PC-3 (cell line): ENCODE results near the gene MACROD2. TPM values are rescaled to one million over a fixed set of nuclear protein-coding genes. Genes with fewer than 3 reads are reported as not detected.
"Not testable (repeated sequence)": the region's sequence is repeated elsewhere in the genome, so short reads cannot be mapped to it uniquely, and the experiment has no call there.

Source experiments
- ATAC-seq: fragments of 200-7000 bp; cut with Tn5 transposase; 2 replicates; pipeline ENCODE4 v1.9.1; 2020; ENCODE audit warnings: mild to moderate bottlenecking, moderate library complexity
- BruUV-seq: library from RNA; stranded (reverse); fragments of 400-500 nt; replicated peaks from 2 replicates; lab custom pipeline; 2021; lab: Mats Ljungman, UMichigan
- CTCF ChIA-PET: fragments of 300-600 bp; sonication (Branson Sonifier 250); formaldehyde crosslinking; loops from one replicate; lab custom pipeline; 2022; ENCODE audit warnings: antibody characterized with exemption; lab: Charles Lee
- POLR2A ChIA-PET: fragments of 300-600 bp; sonication (Branson Sonifier 250); formaldehyde crosslinking; loops from one replicate; lab custom pipeline; 2022; ENCODE audit warnings: antibody characterized with exemption; ENCODE audit not compliant: unreplicated experiment; lab: Charles Lee
- DNase-seq: peaks from one replicate; pipeline ENCODE4 v3.0.0-alpha.2; 2015
- H2AFZ ChIP-seq: fragments of 300-600 bp; sonication (generic); 2 replicates; pipeline ENCODE4 v1.6.0; 2016; ENCODE audit warnings: antibody characterized with exemption, low read length
- H3F3A ChIP-seq: fragments of 300-600 bp; sonication (generic); one replicate; pipeline ENCODE4 v1.6.0; 2017; ENCODE audit warnings: antibody characterized with exemption, low read length, control low read depth, mild to moderate bottlenecking; ENCODE audit not compliant: unreplicated experiment
- H3K27ac ChIP-seq: fragments of 300-600 bp; sonication (generic); 2 replicates; pipeline ENCODE4 v1.5.1; 2016; ENCODE audit warnings: mild to moderate bottlenecking, low read length
- H3K27me3 ChIP-seq: fragments of 300-600 bp; sonication (generic); 2 replicates; pipeline ENCODE4 v1.6.1; 2016; ENCODE audit warnings: low read length, mixed read lengths
- H3K36me3 ChIP-seq: fragments of 300-600 bp; sonication (generic); 2 replicates; pipeline ENCODE4 v1.6.1; 2016; ENCODE audit warnings: low read depth, mixed run types, low read length, mixed read lengths
- H3K4me1 ChIP-seq: fragments of 300-600 bp; sonication (generic); 2 replicates; pipeline ENCODE4 v1.5.1; 2016; ENCODE audit warnings: low read length; ENCODE audit not compliant: insufficient read depth
- H3K4me2 ChIP-seq: fragments of 300-600 bp; sonication (generic); 2 replicates; pipeline ENCODE4 v1.6.0; 2016; ENCODE audit warnings: low read length
- H3K4me3 ChIP-seq: fragments of 300-600 bp; sonication (generic); 2 replicates; pipeline ENCODE4 v1.5.1; 2016; ENCODE audit warnings: mild to moderate bottlenecking, low read length, mixed read lengths
- H3K79me2 ChIP-seq: fragments of 300-600 bp; sonication (generic); 2 replicates; pipeline ENCODE4 v1.6.1; 2017; ENCODE audit warnings: low read length, mixed read lengths
- H3K9ac ChIP-seq: fragments of 300-600 bp; sonication (generic); 2 replicates; pipeline ENCODE4 v1.6.0; 2016; ENCODE audit warnings: mild to moderate bottlenecking, low read length
- H3K9me2 ChIP-seq: fragments of 300-600 bp; sonication (generic); replicated peaks from 2 replicates; pipeline ENCODE4 v1.6.1; 2016; ENCODE audit warnings: mixed run types, low read length, mixed read lengths
- H3K9me3 ChIP-seq: fragments of 300-600 bp; sonication (generic); 2 replicates; pipeline ENCODE4 v1.6.1; 2016; ENCODE audit warnings: low read length, mixed read lengths
- H4K20me1 ChIP-seq: fragments of 300-600 bp; sonication (generic); 2 replicates; pipeline ENCODE4 v1.6.1; 2016; ENCODE audit warnings: low read length, mixed read lengths
- EZH2 ChIP-seq: fragments of 300-600 bp; sonication (generic); IDR thresholded peaks from one replicate; pipeline ENCODE4 v1.6.1; 2017; ENCODE audit warnings: antibody characterized with exemption, mild to moderate bottlenecking, low read length; ENCODE audit not compliant: unreplicated experiment
- EZH2phosphoT487 ChIP-seq: fragments of 300-600 bp; sonication (generic); IDR thresholded peaks from 2 replicates; pipeline ENCODE4 v1.6.1; 2018; ENCODE audit warnings: mild to moderate bottlenecking, antibody characterized with exemption, low read length, borderline replicate concordance
- intact Hi-C: fragments of 100-400 bp; cut with micrococcal nuclease; formaldehyde crosslinking; loops from 2 replicates; pipeline ENCODE4 v1.9.0; 2023
- total RNA-seq: library from RNA; depleted of rRNA; stranded (reverse); fragments of >200 nt; gene quantifications from 2 replicates; pipeline ENCODE4 v1.2.3, GENCODE V29; 2014
- TF ChIP-seq, protein P1 (sequence below): fragments of 300-600 bp; sonication (generic); conservative IDR thresholded peaks from 2 replicates; pipeline ENCODE4 v1.5.1; 2017; ENCODE audit warnings: antibody characterized with exemption, low read depth, mild to moderate bottlenecking, low read length

The MACROD2 gene
- total RNA-seq, 1 experiment from 2014 or later: 3.1 TPM

DNA sequence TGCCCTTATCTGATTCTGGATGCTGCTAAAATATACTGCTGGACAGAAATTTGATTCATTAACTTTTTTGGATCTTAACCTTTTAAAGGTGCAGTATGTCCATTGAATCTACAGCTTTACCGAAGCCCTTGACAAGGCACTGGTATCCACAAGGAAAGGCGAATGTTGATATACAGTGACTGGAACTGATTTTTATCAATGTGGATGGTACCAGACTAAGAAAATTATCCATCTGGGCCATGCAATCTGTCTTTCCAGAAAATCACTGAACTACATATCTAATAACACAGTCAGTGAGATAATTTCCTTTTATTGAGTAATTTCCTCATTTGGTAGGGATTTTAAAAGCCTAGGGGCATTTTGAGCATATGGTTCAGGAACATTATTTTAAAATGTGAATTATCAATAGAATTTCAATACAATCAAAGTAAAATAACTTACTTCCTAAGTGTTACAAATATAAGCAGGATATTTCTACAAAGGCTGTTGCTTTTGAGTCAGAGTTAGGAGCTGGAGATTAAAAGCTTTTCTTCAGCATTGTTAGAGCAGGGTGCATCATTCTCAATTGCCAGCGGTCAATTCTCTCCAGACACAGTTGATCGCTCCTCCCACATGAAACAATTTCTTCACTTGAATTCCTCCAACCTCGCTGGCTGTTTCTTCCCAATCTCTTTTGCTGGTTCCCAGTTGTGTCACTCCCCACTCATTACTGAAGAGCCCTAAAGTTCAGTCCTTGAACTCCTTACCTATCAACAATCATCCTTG lies 927.4 kb downstream of the MACROD2 start:
- intact Hi-C loops: loop anchor here (5.0 kb wide), 2 partner anchors 45 to 585 kb away; partner anchors contain the start of gene FLRT3
- ChIA-PET CTCF (no interaction called here), POLR2A (no interaction called here)
- Histone ChIP-seq H3K79me2 (no peaks in the 10 kb centered on the region), H3K4me2 (no peak overlapping the region), H4K20me1 (no peaks in the 10 kb centered on the region), H3F3A (no peaks in the 10 kb centered on the region), H3K4me3 (no peak overlapping the region), H3K9me2 (no peaks in the 10 kb centered on the region), H3K9me3 (no peaks in the 10 kb centered on the region), H3K9ac (no peak overlapping the region), H3K27ac (no peak overlapping the region), H3K36me3 (no peaks in the 10 kb centered on the region), H3K4me1 (peaks cover 41% of the 10 kb centered on the region), H2AFZ (no peak overlapping the region), H3K27me3 (no peaks in the 10 kb centered on the region)
- BruUV-seq: no TSS peak
- DNase-seq: no peak
- ATAC-seq: no peak
- no peak for TF ChIP-seq EZH2phosphoT487
- no peak for TF ChIP-seq EZH2
- TF ChIP-seq, protein P1, sequence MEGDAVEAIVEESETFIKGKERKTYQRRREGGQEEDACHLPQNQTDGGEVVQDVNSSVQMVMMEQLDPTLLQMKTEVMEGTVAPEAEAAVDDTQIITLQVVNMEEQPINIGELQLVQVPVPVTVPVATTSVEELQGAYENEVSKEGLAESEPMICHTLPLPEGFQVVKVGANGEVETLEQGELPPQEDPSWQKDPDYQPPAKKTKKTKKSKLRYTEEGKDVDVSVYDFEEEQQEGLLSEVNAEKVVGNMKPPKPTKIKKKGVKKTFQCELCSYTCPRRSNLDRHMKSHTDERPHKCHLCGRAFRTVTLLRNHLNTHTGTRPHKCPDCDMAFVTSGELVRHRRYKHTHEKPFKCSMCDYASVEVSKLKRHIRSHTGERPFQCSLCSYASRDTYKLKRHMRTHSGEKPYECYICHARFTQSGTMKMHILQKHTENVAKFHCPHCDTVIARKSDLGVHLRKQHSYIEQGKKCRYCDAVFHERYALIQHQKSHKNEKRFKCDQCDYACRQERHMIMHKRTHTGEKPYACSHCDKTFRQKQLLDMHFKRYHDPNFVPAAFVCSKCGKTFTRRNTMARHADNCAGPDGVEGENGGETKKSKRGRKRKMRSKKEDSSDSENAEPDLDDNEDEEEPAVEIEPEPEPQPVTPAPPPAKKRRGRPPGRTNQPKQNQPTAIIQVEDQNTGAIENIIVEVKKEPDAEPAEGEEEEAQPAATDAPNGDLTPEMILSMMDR: no peak

DNA sequence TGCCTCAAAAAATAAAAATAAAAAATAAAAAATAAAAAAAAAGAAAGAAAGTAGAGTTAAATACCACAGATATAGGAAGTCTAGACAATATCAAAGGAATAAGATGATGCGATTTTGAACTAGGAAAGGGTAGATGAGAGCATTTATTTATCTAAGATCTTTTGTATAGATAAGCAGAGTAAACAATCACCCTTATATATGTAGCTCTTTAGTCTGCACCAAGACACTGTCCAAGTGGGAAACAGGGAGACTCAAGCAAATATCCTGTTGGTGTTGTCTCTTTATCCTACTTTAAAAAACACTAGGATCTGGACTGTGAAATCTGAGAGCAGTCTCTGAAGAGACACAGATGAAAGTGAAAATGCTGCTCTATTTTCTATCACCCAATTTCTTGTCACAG lies 929.1 kb downstream of the MACROD2 start:
- peaks cover 37% of the 10 kb centered on the region for H3K4me1 ChIP-seq
- H3K79me2 ChIP-seq: no peaks in the 10 kb centered on the region
- no peaks in the 10 kb centered on the region for H3K27me3 ChIP-seq
- DNase-seq: peak; percentile 51
- no peaks in the 10 kb centered on the region for H4K20me1 ChIP-seq
- H3F3A ChIP-seq: no peaks in the 10 kb centered on the region
- ChIA-PET CTCF (no interaction called here), POLR2A (no interaction called here)
- peak overlapping the region; percentile 47 for H3K4me2 ChIP-seq
- TF ChIP-seq EZH2: no peak
- TF ChIP-seq, protein P1: no peak
- TF ChIP-seq EZH2phosphoT487: no peak
- H3K4me3 ChIP-seq: no peak overlapping the region
- intact Hi-C loops: loop anchor here (2.0 to 5.0 kb wide), 3 partner anchors 47 to 587 kb away; partner anchors contain the start of gene FLRT3
- H3K9ac ChIP-seq: no peak overlapping the region
- no peaks in the 10 kb centered on the region for H3K9me3 ChIP-seq
- no peaks in the 10 kb centered on the region for H3K36me3 ChIP-seq
- no peak overlapping the region for H2AFZ ChIP-seq
- ATAC-seq: peak; percentile 66
- H3K27ac ChIP-seq: no peak overlapping the region
- no peaks in the 10 kb centered on the region for H3K9me2 ChIP-seq
- BruUV-seq: no TSS peak

DNA sequence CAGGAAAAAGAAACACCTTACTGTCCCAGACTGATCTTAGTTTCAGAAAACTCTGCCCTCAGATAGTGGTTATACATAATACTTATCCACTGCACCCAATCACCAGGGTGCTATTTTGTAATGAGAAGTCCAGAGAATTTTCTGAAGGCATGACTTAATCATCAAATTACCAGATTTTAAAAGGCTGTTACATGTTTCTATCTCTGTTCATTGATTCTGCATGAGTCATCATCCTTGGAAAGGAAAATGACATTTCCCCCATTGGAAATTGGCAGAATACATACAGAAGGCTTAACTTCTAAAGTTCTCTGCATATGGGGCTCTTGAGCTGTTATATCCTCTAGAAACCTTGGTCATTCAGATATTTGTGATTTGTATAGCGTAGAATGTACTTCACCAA lies 930.0 kb downstream of the MACROD2 start:
- ATAC-seq (peak; percentile 47), DNase-seq (peak; percentile 68)
- ChIA-PET POLR2A (interaction anchor here (0.5 kb wide), 1 partner anchor 213 kb away, joined by 3 read pairs; no protein-coding TSS in a partner anchor), CTCF (no interaction called here)
- Histone ChIP-seq H3K4me3 (no peak overlapping the region), H2AFZ (no peak overlapping the region), H3K27ac (no peak overlapping the region), H3K79me2 (no peaks in the 10 kb centered on the region), H3K9me3 (no peaks in the 10 kb centered on the region), H3K36me3 (no peaks in the 10 kb centered on the region), H3K4me2 (peak overlapping the region; percentile 47), H3K9me2 (no peaks in the 10 kb centered on the region), H3F3A (no peaks in the 10 kb centered on the region), H3K9ac (no peak overlapping the region), H4K20me1 (no peaks in the 10 kb centered on the region), H3K4me1 (peaks cover 29% of the 10 kb centered on the region), H3K27me3 (no peaks in the 10 kb centered on the region)
- no TSS peak for BruUV-seq
- intact Hi-C loops: loop anchor here (2.0 kb wide), 1 partner anchor 104 kb away; no protein-coding TSS in a partner anchor
- TF ChIP-seq, protein P1: no peak
- TF ChIP-seq EZH2 (no peak), EZH2phosphoT487 (no peak)

DNA sequence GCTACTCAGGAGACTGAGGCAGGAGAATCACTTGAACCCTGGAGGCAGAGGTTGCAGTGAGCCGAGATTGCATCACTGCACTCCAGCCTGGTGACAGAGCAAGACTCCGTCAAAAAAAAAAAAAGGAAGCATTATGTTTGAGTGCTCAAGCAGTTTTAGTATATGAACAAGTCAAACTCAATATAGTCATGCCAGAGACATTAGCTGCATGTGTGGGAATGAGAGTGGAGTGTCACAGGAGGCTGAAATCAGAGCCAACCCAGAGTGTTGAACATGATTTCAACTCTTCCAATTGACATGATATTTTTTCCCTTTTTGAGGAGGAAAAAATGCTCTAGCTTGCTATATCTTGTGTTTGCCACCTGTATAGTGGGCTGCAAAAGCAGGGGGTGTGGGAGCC lies 931.1 kb downstream of the MACROD2 start:
- H3K27ac ChIP-seq, H3F3A ChIP-seq, H4K20me1 ChIP-seq, H3K9ac ChIP-seq, H3K9me3 ChIP-seq, POLR2A ChIA-PET, H3K4me3 ChIP-seq, H2AFZ ChIP-seq, H3K27me3 ChIP-seq, intact Hi-C loops, H3K9me2 ChIP-seq, BruUV-seq, ATAC-seq, H3K36me3 ChIP-seq, CTCF ChIA-PET, H3K79me2 ChIP-seq, DNase-seq, H3K4me2 ChIP-seq: not testable (repeated sequence)
- H3K4me1 ChIP-seq: peaks cover 23% of the 10 kb centered on the region
